ENCODE measurements around the gene BATF2.

The BATF2 gene

DNA sequence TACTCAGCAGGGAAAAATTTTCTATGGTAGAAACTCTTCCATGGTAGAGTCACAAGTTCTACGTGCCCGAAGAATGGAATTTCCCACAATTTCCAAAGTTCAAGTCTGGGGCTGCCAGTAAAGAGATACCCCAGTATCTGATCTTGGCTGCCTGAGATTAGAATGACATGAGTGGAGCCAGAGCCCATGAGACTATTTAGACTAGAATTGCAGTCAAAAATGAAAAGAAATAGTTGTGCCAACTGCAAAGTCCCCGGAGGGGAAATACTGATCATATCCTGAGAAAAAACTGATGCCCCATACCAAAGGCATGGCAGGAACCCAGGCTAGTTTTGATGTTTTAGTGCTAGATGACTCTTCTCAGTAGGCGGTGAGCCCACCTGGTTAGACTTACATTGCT, 36.1 kb downstream of the BATF2 start:
- no peak for DNase-seq

DNA sequence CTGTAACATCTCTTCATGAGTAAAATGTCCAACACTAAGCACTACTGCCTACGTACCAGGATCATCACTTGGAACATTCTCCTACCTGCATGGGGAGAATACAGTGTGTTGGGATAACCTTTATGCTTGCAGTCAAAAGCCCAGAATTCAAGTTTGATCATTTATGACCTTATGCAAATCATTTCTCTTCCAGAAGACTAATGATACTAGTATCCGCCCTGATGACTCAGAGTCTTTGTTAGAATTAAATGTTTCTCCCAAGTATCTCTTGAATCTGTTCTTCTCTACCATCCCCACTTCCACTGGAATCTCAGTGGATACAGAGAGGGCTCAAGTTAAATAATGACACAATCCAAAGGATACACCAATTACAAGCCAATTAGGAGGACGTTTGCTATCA, 37.3 kb downstream of the BATF2 start:
- DNase-seq = no peak

DNA sequence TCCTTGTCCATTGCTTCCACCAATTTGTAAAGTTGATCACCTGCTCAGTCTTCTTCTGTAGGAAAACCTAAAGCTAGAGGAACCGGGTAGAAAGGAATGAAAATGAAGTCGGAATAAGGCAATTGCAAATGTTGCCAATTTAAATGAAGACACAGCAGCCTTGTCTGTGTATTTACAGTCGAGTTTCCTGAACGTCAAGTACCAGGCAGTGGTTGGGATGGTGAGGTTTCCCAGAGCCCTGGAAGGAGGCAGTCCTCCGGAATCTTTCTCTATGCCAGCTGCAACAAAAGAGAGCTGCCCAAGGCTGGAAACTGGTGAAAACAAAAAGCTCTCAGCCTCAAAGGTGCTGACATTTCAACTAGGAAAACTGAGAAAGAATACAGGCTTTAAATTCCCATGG, 42.6 kb downstream of the BATF2 start:
- DNase-seq = no peak

DNA sequence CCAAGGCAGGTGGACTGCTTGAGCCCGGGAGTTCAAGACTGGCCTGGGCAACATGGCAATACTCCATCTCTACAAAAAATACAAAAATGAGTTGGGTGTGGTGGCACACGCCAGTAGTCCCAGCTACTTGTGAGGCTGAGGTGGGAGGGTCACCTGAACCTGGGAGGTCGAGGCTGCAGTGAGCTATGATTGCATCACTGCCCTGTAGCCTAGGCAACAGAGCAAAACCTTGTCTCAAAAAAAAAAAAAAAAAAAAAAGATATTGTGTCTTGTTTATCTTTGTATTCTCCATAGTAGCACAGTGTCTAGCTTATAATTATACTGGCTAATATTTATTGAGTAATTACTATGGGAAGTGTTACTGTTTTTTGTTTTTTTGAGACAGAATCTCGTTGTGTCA, 45.2 kb downstream of the BATF2 start:
- DNase-seq = no peak

DNA sequence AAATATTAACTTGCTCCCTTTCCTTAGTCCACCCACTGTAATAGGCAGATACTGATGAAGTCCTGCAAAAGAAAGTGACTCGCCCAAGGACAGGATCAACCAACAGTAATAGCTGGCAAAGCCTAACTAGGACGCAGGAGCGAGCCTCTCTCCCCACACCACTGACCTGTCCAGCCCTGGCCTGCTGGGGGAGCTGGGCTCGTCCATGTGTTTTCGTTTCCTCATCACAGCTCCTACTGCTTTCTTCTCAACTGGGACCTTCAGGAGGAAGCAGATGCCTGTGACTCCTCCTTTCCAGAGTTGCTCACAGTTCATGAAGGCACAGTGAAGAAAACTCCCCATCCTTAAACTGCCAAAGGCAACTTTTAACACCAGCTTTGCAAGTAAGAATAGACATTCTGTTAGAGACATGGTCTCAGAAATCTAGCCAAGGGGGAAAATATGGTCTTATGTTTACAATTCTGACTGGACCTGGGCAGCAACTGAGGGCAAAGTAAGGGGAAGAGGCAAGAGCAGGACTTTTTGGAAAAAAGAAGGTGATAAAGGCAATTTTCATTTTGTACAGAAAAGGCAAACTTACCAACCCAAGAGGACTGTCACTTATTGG, 49.5 kb downstream of the BATF2 start:
- no peak for DNase-seq
